ENCODE measurements around the gene RPS8. TPM values are rescaled to one million over a fixed set of nuclear protein-coding genes. Genes with fewer than 3 reads are reported as not detected.

Gene RPS8
- total RNA-seq, 4 donors from 2014 or later = 2,628 to 4,866 (median 3,019) TPM

- no peak overlapping the region for H3K4me3 ChIP-seq (ENCODE audit: low read depth, poor library complexity, severe bottlenecking)
- intact Hi-C loops (cut with DNase I; ENCODE audit: low total_unique reads) = no loop called here
- WGBS, 2 donors = 71 to 77% methylated on average over 13 of the region's 13 CpGs
- DNase-seq (ENCODE audit: low spot score in 2 of 2) = no peak
- TF ChIP-seq CTCF (IDR thresholded peaks at IDR 0.05) = no peak
- TF ChIP-seq POLR2A (IDR thresholded peaks at IDR 0.05) = no peak
Measured at GRCh38 chr1:44777969-44778635, 2.8 kb downstream of the RPS8 start.

- intact Hi-C loops (cut with DNase I; ENCODE audit: low total_unique reads) = no loop called here
- TF ChIP-seq CTCF (IDR thresholded peaks at IDR 0.05) = no peak
- no peak for TF ChIP-seq POLR2A (IDR thresholded peaks at IDR 0.05)
Measured at GRCh38 chr1:44778705-44779576, 3.6 kb downstream of the RPS8 start.

GRCh38 chr1:44780583-44781121 is 5.3 kb downstream of the RPS8 start:
- intact Hi-C loops (cut with DNase I; ENCODE audit: low total_unique reads) = no loop called here
- H3K4me3 ChIP-seq (ENCODE audit: low read depth, poor library complexity, severe bottlenecking) = no peak overlapping the region
- WGBS, 2 donors = 91 to 94% methylated on average over 14 of the region's 14 CpGs
- DNase-seq (ENCODE audit: low spot score in 2 of 2) = no peak
- TF ChIP-seq CTCF (IDR thresholded peaks at IDR 0.05) (no peak), POLR2A (IDR thresholded peaks at IDR 0.05) (no peak)

More at GRCh38 chr1:44778705-44779576, 3.6 kb downstream of the RPS8 start:
- 87 to 91% methylated on average over 6 of the region's 6 CpGs for WGBS, 2 donors
- no peak overlapping the region for H3K4me3 ChIP-seq (ENCODE audit: low read depth, poor library complexity, severe bottlenecking)
- DNase-seq (ENCODE audit: low spot score in 2 of 2) = no peak

- no peak overlapping the region for H3K4me3 ChIP-seq (ENCODE audit: low read depth, poor library complexity, severe bottlenecking)
- TF ChIP-seq POLR2A (IDR thresholded peaks at IDR 0.05) = no peak
- no peak for TF ChIP-seq CTCF (IDR thresholded peaks at IDR 0.05)
- DNase-seq (ENCODE audit: low spot score in 2 of 2) = no peak
- intact Hi-C loops (cut with DNase I; ENCODE audit: low total_unique reads) = no loop called here
- 31 to 37% methylated on average over 8 of the region's 8 CpGs for WGBS, 2 donors
Measured at GRCh38 chr1:44783697-44784093, 8.4 kb downstream of the RPS8 start.

- intact Hi-C loops (cut with DNase I; ENCODE audit: low total_unique reads) = no loop called here
- no peak overlapping the region for H3K4me3 ChIP-seq (ENCODE audit: low read depth, poor library complexity, severe bottlenecking)
- no peak for TF ChIP-seq CTCF (IDR thresholded peaks at IDR 0.05)
- no peak for TF ChIP-seq POLR2A (IDR thresholded peaks at IDR 0.05)
- WGBS, 2 donors = 20 to 24% methylated on average over 28 to 31 of the region's 71 CpGs
- DNase-seq (ENCODE audit: low spot score in 2 of 2) = no peak
Measured at GRCh38 chr1:44784094-44785028, 9.0 kb downstream of the RPS8 start.
